Measurements from ENCODE around the gene CCDC184.
"Not testable (repeated sequence)": the region's sequence is repeated elsewhere in the genome, so short reads cannot be mapped to it uniquely, and the experiment has no call there.

The CCDC184 gene

GRCh38 chr12:48203192-48203591 is 19.7 kb downstream of the CCDC184 start, which contains the start of gene OR10AD1:
OR10AD1 (minus strand) TSS chr12:48203292; CDS start chr12:48203292, 0 bp downstream.
- Histone ChIP-seq H3K4me3 (IDR thresholded peaks at IDR 0.05; ENCODE audit: insufficient read depth, low read depth, low read length) (no peak within 1 kb of the TSS), H3K79me2 (ENCODE audit: insufficient read depth, low read depth) (no peaks in the 10 kb centered on the region), H3K4me1 (ENCODE audit: low read depth, poor library complexity, severe bottlenecking) (peaks cover 8% of the 10 kb centered on the region), H3K4me2 (no peak within 1 kb of the TSS), H3K27me3 (ENCODE audit: insufficient read depth, low read depth) (no peaks in the 10 kb centered on the region), H3K27ac (no peak within 1 kb of the TSS), H4K20me1 (ENCODE audit: insufficient read depth) (no peaks in the 10 kb centered on the region), H2AFZ (ENCODE audit: low read depth) (no peak within 1 kb of the TSS), H3K9ac (no peak within 1 kb of the TSS), H3K36me3 (ENCODE audit: insufficient read depth) (no peaks in the 10 kb centered on the region)
- no peak for TF ChIP-seq CTCF (conservative IDR thresholded peaks at IDR 0.05; ENCODE audit: low read depth, low read length)

GRCh38 chr12:48209495-48209894 is 26.1 kb downstream of the CCDC184 start:
- not testable (repeated sequence) for H3K36me3 ChIP-seq (ENCODE audit: insufficient read depth); H3K4me3 ChIP-seq (IDR thresholded peaks at IDR 0.05; ENCODE audit: insufficient read depth, low read depth, low read length); H3K79me2 ChIP-seq (ENCODE audit: insufficient read depth, low read depth); H3K27me3 ChIP-seq (ENCODE audit: insufficient read depth, low read depth); H3K4me1 ChIP-seq (ENCODE audit: low read depth, poor library complexity, severe bottlenecking); H3K27ac ChIP-seq; H4K20me1 ChIP-seq (ENCODE audit: insufficient read depth); H3K9ac ChIP-seq; H2AFZ ChIP-seq (ENCODE audit: low read depth); H3K4me2 ChIP-seq

GRCh38 chr12:48216785-48217184 is 33.3 kb downstream of the CCDC184 start:
- no peak overlapping the region for H3K9ac ChIP-seq
- H4K20me1 ChIP-seq (ENCODE audit: insufficient read depth), result no peaks in the 10 kb centered on the region
- no peak overlapping the region for H2AFZ ChIP-seq (ENCODE audit: low read depth)
- H3K36me3 ChIP-seq (ENCODE audit: insufficient read depth), result no peaks in the 10 kb centered on the region
- H3K4me3 ChIP-seq (IDR thresholded peaks at IDR 0.05; ENCODE audit: insufficient read depth, low read depth, low read length), result no peak overlapping the region
- no peaks in the 10 kb centered on the region for H3K27me3 ChIP-seq (ENCODE audit: insufficient read depth, low read depth)
- no peaks in the 10 kb centered on the region for H3K79me2 ChIP-seq (ENCODE audit: insufficient read depth, low read depth)
- TF ChIP-seq CTCF (conservative IDR thresholded peaks at IDR 0.05; ENCODE audit: low read depth, low read length), result no peak
- no peaks in the 10 kb centered on the region for H3K4me1 ChIP-seq (ENCODE audit: low read depth, poor library complexity, severe bottlenecking)
- H3K4me2 ChIP-seq, result no peak overlapping the region
- no peak overlapping the region for H3K27ac ChIP-seq

- Histone ChIP-seq H3K4me1 (ENCODE audit: low read depth, poor library complexity, severe bottlenecking) (no peaks in the 10 kb centered on the region), H3K27me3 (ENCODE audit: insufficient read depth, low read depth) (no peaks in the 10 kb centered on the region), H2AFZ (ENCODE audit: low read depth) (no peak overlapping the region), H3K27ac (no peak overlapping the region), H3K4me3 (IDR thresholded peaks at IDR 0.05; ENCODE audit: insufficient read depth, low read depth, low read length) (no peak overlapping the region), H3K36me3 (ENCODE audit: insufficient read depth) (no peaks in the 10 kb centered on the region), H3K4me2 (no peak overlapping the region), H4K20me1 (ENCODE audit: insufficient read depth) (no peaks in the 10 kb centered on the region), H3K9ac (no peak overlapping the region), H3K79me2 (ENCODE audit: insufficient read depth, low read depth) (no peaks in the 10 kb centered on the region)
- no peak for TF ChIP-seq CTCF (conservative IDR thresholded peaks at IDR 0.05; ENCODE audit: low read depth, low read length)
Measured at GRCh38 chr12:48219631-48220030, 36.2 kb downstream of the CCDC184 start.

- Histone ChIP-seq H2AFZ (ENCODE audit: low read depth) (no peak overlapping the region), H4K20me1 (ENCODE audit: insufficient read depth) (no peaks in the 10 kb centered on the region), H3K27me3 (ENCODE audit: insufficient read depth, low read depth) (no peaks in the 10 kb centered on the region), H3K79me2 (ENCODE audit: insufficient read depth, low read depth) (no peaks in the 10 kb centered on the region), H3K4me3 (IDR thresholded peaks at IDR 0.05; ENCODE audit: insufficient read depth, low read depth, low read length) (no peak overlapping the region), H3K4me1 (ENCODE audit: low read depth, poor library complexity, severe bottlenecking) (no peaks in the 10 kb centered on the region), H3K9ac (no peak overlapping the region), H3K36me3 (ENCODE audit: insufficient read depth) (no peaks in the 10 kb centered on the region), H3K27ac (no peak overlapping the region), H3K4me2 (no peak overlapping the region)
- TF ChIP-seq CTCF (conservative IDR thresholded peaks at IDR 0.05; ENCODE audit: low read depth, low read length), result no peak
Measured at GRCh38 chr12:48220701-48221100, 37.3 kb downstream of the CCDC184 start.

All from KMS-11 (cell line).